HG03432 (cell line): ENCODE measurements around the gene PCDHGA6.
"Not testable (repeated sequence)": the region's sequence is repeated elsewhere in the genome, so short reads cannot be mapped to it uniquely, and the experiment has no call there.

Experiments
- ATAC-seq: cut with Tn5 transposase; IDR thresholded peaks from one replicate; pipeline ENCODE4 v1.9.1; 2021; ENCODE audit warnings: mild to moderate bottlenecking, moderate library complexity; ENCODE audit not compliant: unreplicated experiment

PCDHGA6 gene

GRCh38 chr5:141359790-141360426 lies 13.8 kb upstream of the PCDHGA6 start, which contains the start of gene PCDHGB2:
Gene PCDHGB2, plus strand, starts transcription at chr5:141359994. Its CDS starts 142 bp downstream, at chr5:141360136.
- ATAC-seq, result peak; percentile 82

- no peak for ATAC-seq
Measured at GRCh38 chr5:141360685-141361084, 13.0 kb upstream of the PCDHGA6 start.

- no peak for ATAC-seq
Measured at GRCh38 chr5:141362719-141363118, 11.0 kb upstream of the PCDHGA6 start.

GRCh38 chr5:141363952-141364660 lies 9.6 kb upstream of the PCDHGA6 start, which contains the start of gene PCDHGA5:
Gene PCDHGA5, plus strand, starts transcription at chr5:141364162. Its CDS starts 169 bp downstream, at chr5:141364331.
- no peak for ATAC-seq

- ATAC-seq, result no peak
Measured at GRCh38 chr5:141366016-141366896, 7.4 kb upstream of the PCDHGA6 start.

GRCh38 chr5:141369994-141370848 lies 3.5 kb upstream of the PCDHGA6 start, which contains the start of gene PCDHGB3:
Gene PCDHGB3, plus strand, starts transcription at chr5:141370242. Its CDS starts 153 bp downstream, at chr5:141370395.
- ATAC-seq, result peak; percentile 93

GRCh38 chr5:141371572-141372475 lies 1.9 kb upstream of the PCDHGA6 start:
- no peak for ATAC-seq

- ATAC-seq, result no peak
Measured at GRCh38 chr5:141374627-141375026, 936 bp downstream of the PCDHGA6 start.

GRCh38 chr5:141375444-141376155 lies 1.9 kb downstream of the PCDHGA6 start:
- not testable (repeated sequence) for ATAC-seq

GRCh38 chr5:141382469-141383294 lies 9.0 kb downstream of the PCDHGA6 start, which contains the start of gene PCDHGA7:
Gene PCDHGA7, plus strand, starts transcription at chr5:141382742. Its CDS starts 158 bp downstream, at chr5:141382900.
- peak; percentile 64 for ATAC-seq

- no peak for ATAC-seq
Measured at GRCh38 chr5:141383345-141383744, 9.7 kb downstream of the PCDHGA6 start.

GRCh38 chr5:141384471-141385267 lies 11.0 kb downstream of the PCDHGA6 start:
- no peak for ATAC-seq

GRCh38 chr5:141387557-141388311 lies 14.0 kb downstream of the PCDHGA6 start, which contains the start of gene PCDHGB4:
Gene PCDHGB4, plus strand, starts transcription at chr5:141387698. Its CDS starts 187 bp downstream, at chr5:141387885.
- peak; percentile 91 for ATAC-seq

- ATAC-seq, result no peak
Measured at GRCh38 chr5:141388661-141389060, 15.0 kb downstream of the PCDHGA6 start.

- no peak for ATAC-seq
Measured at GRCh38 chr5:141389153-141390042, 15.7 kb downstream of the PCDHGA6 start.
